H1 (cell line): Measurements from ENCODE around the gene OR52W1. TPM values are rescaled to one million over a fixed set of nuclear protein-coding genes. Genes with fewer than 3 reads are reported as not detected.

Source experiments
- CTCF ChIA-PET: fragments of 300-600 bp; sonication (Branson Sonifier 250); formaldehyde crosslinking; loops from one replicate; lab custom pipeline; 2021; ENCODE audit not compliant: partially characterized antibody; lab: Charles Lee
- POLR2A ChIA-PET: fragments of 300-600 bp; sonication (Branson Sonifier 250); formaldehyde crosslinking; loops from one replicate; lab custom pipeline; 2021; ENCODE audit warnings: inconsistent platforms; ENCODE audit not compliant: partially characterized antibody; lab: Charles Lee
- DNase-seq, 2 experiments: peaks; one replicate each; pipeline versions ENCODE4 v3.0.0 to v3.0.0-alpha.2; 2010 to 2022; ENCODE audit warnings: low spot score in 2 of 2, low read depth in 1 of 2, mixed read lengths in 1 of 2
- FAIRE-seq: peaks from 2 replicates; lab custom pipeline; 2011; peaks lifted over from hg19 to GRCh38; lab: Jason Lieb, UNC
- H2AFZ ChIP-seq: 2 replicates; pipeline ENCODE4 v1.8.1; 2012; ENCODE audit warnings: low read length, inconsistent platforms
- H2AK5ac ChIP-seq: 2 replicates; pipeline ENCODE4 v1.6.1; 2013; ENCODE audit warnings: low read depth, low read length
- H2BK120ac ChIP-seq: replicated peaks from 2 replicates; pipeline ENCODE3; 2013; ENCODE audit warnings: low read depth, low read length, inconsistent platforms
- H2BK12ac ChIP-seq: 2 replicates; pipeline ENCODE4 v1.6.1; 2013; ENCODE audit warnings: low read depth, low read length
- H2BK15ac ChIP-seq: 2 replicates; pipeline ENCODE4 v1.6.1; 2013; ENCODE audit warnings: low read length
- H2BK20ac ChIP-seq: 2 replicates; pipeline ENCODE4 v1.6.1; 2013; ENCODE audit warnings: low read length
- H2BK5ac ChIP-seq: 2 replicates; pipeline ENCODE4 v1.6.1; 2013; ENCODE audit warnings: low read depth, low read length
- H3K14ac ChIP-seq: 2 replicates; pipeline ENCODE4 v1.6.1; 2013; ENCODE audit warnings: inconsistent platforms; ENCODE audit not compliant: insufficient read length
- H3K18ac ChIP-seq: 2 replicates; pipeline ENCODE4 v1.6.1; 2013; ENCODE audit warnings: low read length; ENCODE audit errors: extremely low read depth
- H3K23ac ChIP-seq: 2 replicates; pipeline ENCODE4 v1.6.1; 2013; ENCODE audit warnings: inconsistent platforms; ENCODE audit not compliant: insufficient read length
- H3K23me2 ChIP-seq: 2 replicates; pipeline ENCODE4 v1.6.1; 2013; ENCODE audit warnings: low read depth, low read length
- H3K27ac ChIP-seq: 2 replicates; pipeline ENCODE4 v1.6.1; 2011; ENCODE audit warnings: low read depth, low read length, inconsistent platforms
- H3K27me3 ChIP-seq, 4 experiments: replicated peaks in 1 of 4; 1 replicate in 1 of 4; 2 replicates in 3 of 4; pipeline versions ENCODE4 v1.6.1 to v1.8.1; 2011 to 2013; ENCODE audit warnings: low read length in 3 of 4, mild to moderate bottlenecking in 3 of 4, inconsistent platforms in 2 of 4, mixed read lengths in 2 of 4, moderate library complexity in 1 of 4; ENCODE audit not compliant: control insufficient read depth in 3 of 4, insufficient read depth in 3 of 4; ENCODE audit errors: extremely low read depth in 1 of 4
- H3K36me3 ChIP-seq, 4 experiments: 2 replicates each; pipeline versions ENCODE4 v1.6.1 to v1.8.1; 2011 to 2013; ENCODE audit warnings: mild to moderate bottlenecking in 4 of 4, low read length in 3 of 4, moderate library complexity in 2 of 4, control low read depth in 1 of 4, inconsistent platforms in 1 of 4; ENCODE audit not compliant: insufficient read depth in 4 of 4, control insufficient read depth in 2 of 4
- H3K4ac ChIP-seq: replicated peaks from 2 replicates; pipeline ENCODE3; 2013; ENCODE audit warnings: low read length, low read depth, mixed read lengths, inconsistent platforms; ENCODE audit not compliant: insufficient read length
- H3K4me1 ChIP-seq, 4 experiments: replicated peaks in 1 of 4; 1 replicate in 1 of 4; 2 replicates in 3 of 4; pipeline versions ENCODE4 v1.6.1 to v1.8.1; 2011 to 2013; ENCODE audit warnings: low read length in 3 of 4, inconsistent platforms in 2 of 4, mixed read lengths in 1 of 4; ENCODE audit not compliant: insufficient read depth in 4 of 4, control insufficient read depth in 3 of 4
- H3K4me2 ChIP-seq, 2 experiments: 2 replicates each; pipeline versions ENCODE4 v1.6.1 to v1.8.1; 2011 to 2013; ENCODE audit warnings: low read depth in 2 of 2, low read length in 2 of 2, control low read depth in 1 of 2, inconsistent platforms in 1 of 2, mild to moderate bottlenecking in 1 of 2; ENCODE audit not compliant: insufficient read depth in 1 of 2
- H3K4me3 ChIP-seq, 4 experiments: fragments of 200-600, 300-600 bp in 1 of 4; sonication (generic), shearing (Covaris generic), sonication (Bioruptor Twin) in 1 of 4; 2 replicates each; pipeline versions ENCODE4 v1.5.1 to v1.8.1; 2011 to 2016; ENCODE audit warnings: low read length in 4 of 4, low read depth in 3 of 4, control low read depth in 2 of 4, inconsistent platforms in 2 of 4, mild to moderate bottlenecking in 2 of 4, mixed read lengths in 1 of 4, moderate library complexity in 1 of 4; ENCODE audit not compliant: insufficient read depth in 2 of 4; ENCODE audit errors: extremely low read depth in 1 of 4
- H3K56ac ChIP-seq: replicated peaks from 2 replicates; pipeline ENCODE3; 2013; ENCODE audit warnings: low read depth, mild to moderate bottlenecking, mixed read lengths, low read length, inconsistent platforms; ENCODE audit not compliant: insufficient read length
- H3K79me1 ChIP-seq: 2 replicates; pipeline ENCODE4 v1.6.1; 2013; ENCODE audit warnings: low read depth, low read length, control low read depth
- H3K79me2 ChIP-seq, 2 experiments: 2 replicates each; pipeline versions ENCODE4 v1.6.1 to v1.8.1; 2012 to 2013; ENCODE audit warnings: low read length in 2 of 2, mild to moderate bottlenecking in 2 of 2, inconsistent platforms in 1 of 2; ENCODE audit not compliant: insufficient read depth in 2 of 2, control insufficient read depth in 1 of 2
- H3K9ac ChIP-seq, 4 experiments: replicated peaks in 1 of 4; 1 replicate in 1 of 4; 2 replicates in 3 of 4; pipeline versions ENCODE4 v1.6.1 to v1.8.1; 2011 to 2013; ENCODE audit warnings: low read depth in 3 of 4, low read length in 3 of 4, control low read depth in 2 of 4, mild to moderate bottlenecking in 2 of 4, moderate library complexity in 2 of 4, inconsistent platforms in 1 of 4; ENCODE audit errors: extremely low read depth in 1 of 4
- H3K9me3 ChIP-seq, 2 experiments: 2 replicates each; pipeline versions ENCODE4 v1.6.1 to v1.8.1; 2012 to 2013; ENCODE audit warnings: mild to moderate bottlenecking in 2 of 2, moderate library complexity in 2 of 2, control low read depth in 1 of 2, inconsistent platforms in 1 of 2, low read depth in 1 of 2, low read length in 1 of 2, mixed read lengths in 1 of 2; ENCODE audit not compliant: insufficient read depth in 2 of 2
- H4K20me1 ChIP-seq, 2 experiments: replicated peaks in 1 of 2; 2 replicates each; pipeline versions ENCODE3 to v1.8.1; 2011 to 2013; ENCODE audit warnings: inconsistent platforms in 2 of 2, low read length in 2 of 2, mild to moderate bottlenecking in 1 of 2; ENCODE audit not compliant: insufficient read depth in 2 of 2, control insufficient read depth in 1 of 2
- H4K5ac ChIP-seq: 2 replicates; pipeline ENCODE4 v1.6.1; 2013; ENCODE audit warnings: low read length, low read depth, mixed read lengths, inconsistent platforms; ENCODE audit not compliant: insufficient read length
- H4K8ac ChIP-seq: 2 replicates; pipeline ENCODE4 v1.8.0; 2013; ENCODE audit warnings: mild to moderate bottlenecking, moderate library complexity, low read length, inconsistent platforms; ENCODE audit not compliant: insufficient read depth; ENCODE audit errors: extremely low read depth
- H4K91ac ChIP-seq: replicated peaks from 2 replicates; pipeline ENCODE3; 2013; ENCODE audit warnings: low read length, mixed read lengths, inconsistent platforms; ENCODE audit not compliant: insufficient read length
- BACH1 ChIP-seq: IDR thresholded peaks from 2 replicates; pipeline ENCODE4 v1.6.1; 2012; ENCODE audit warnings: low read length, improper control_type of control experiment
- EP300 ChIP-seq, 2 experiments: IDR thresholded peaks; 1 replicate in 1 of 2; 2 replicates in 1 of 2; pipeline ENCODE4 v1.6.1; 2011 to 2012; ENCODE audit warnings: low read depth in 2 of 2, low read length in 2 of 2, mild to moderate bottlenecking in 2 of 2, borderline replicate concordance in 1 of 2, inconsistent platforms in 1 of 2, moderate library complexity in 1 of 2
- KDM5A ChIP-seq: fragments of 200-600 bp; IDR thresholded peaks from 2 replicates; pipeline ENCODE4 v1.7.1; 2012; ENCODE audit warnings: mild to moderate bottlenecking, low read length, inconsistent platforms, mixed read lengths
- NRF1 ChIP-seq: IDR thresholded peaks from 2 replicates; pipeline ENCODE4 v1.6.1; 2011; ENCODE audit warnings: mild to moderate bottlenecking, low read depth, low read length, improper control_type of control experiment
- TAF7 ChIP-seq: optimal IDR thresholded peaks from 2 replicates; pipeline ENCODE3; 2011; ENCODE audit warnings: low read depth, mild to moderate bottlenecking, inconsistent platforms, low read length, moderate library complexity, borderline replicate concordance
- YY1 ChIP-seq: IDR thresholded peaks from 2 replicates; pipeline ENCODE4 v1.6.1; 2011; ENCODE audit warnings: low read depth, mild to moderate bottlenecking, low read length
- WGBS, 2 experiments: shearing (Covaris generic) in 1 of 2; methylation state at CpG; one replicate each; pipeline versions ENCODE4 v1.1.6 to v1.1.7; 2013 to 2015; ENCODE audit warnings: low lambda C conversion rate in 2 of 2, mixed read lengths in 2 of 2, inconsistent platforms in 1 of 2, low coverage in 1 of 2, missing lambda C conversion rate in 1 of 2; ENCODE audit not compliant: insufficient replicate concordance in 2 of 2, insufficient coverage in 1 of 2, insufficient read length in 1 of 2; ENCODE audit errors: extremely low coverage in 1 of 2, missing lambda C conversion rate in 1 of 2; 5-methylcytosine and 5-hydroxymethylcytosine counted together
- polyA plus RNA-seq, 7 experiments: library from polyadenylated mRNA; depleted of rRNA in 3 of 7; stranded (reverse) in 5 of 7; unstranded in 2 of 7; fragments of >200 nt in 5 of 7; fragments of 200-250 nt in 2 of 7; gene quantifications; 1 replicate in 5 of 7; 2 replicates in 1 of 7; 4 replicates in 1 of 7; pipeline versions ENCODE4 v1.2.1 to v1.2.3, GENCODE V29; 2011 to 2013; ENCODE audit warnings: missing spikeins in 2 of 7, mixed read lengths in 2 of 7
- total RNA-seq: library from RNA; stranded (reverse); fragmentation: NEBNext Ultra II Directional; extraction: Animal tissue kit (Norgen Biotek cat#: 25700); gene quantifications from 2 replicates; pipeline ENCODE4 v1.2.1, GENCODE V29; 2021

Gene OR52W1
- total and polyA plus RNA-seq, 2 of the 8 experiments (the other 6 are each of a cell fraction or from before 2014, with no cell fraction given) = not detected

DNA sequence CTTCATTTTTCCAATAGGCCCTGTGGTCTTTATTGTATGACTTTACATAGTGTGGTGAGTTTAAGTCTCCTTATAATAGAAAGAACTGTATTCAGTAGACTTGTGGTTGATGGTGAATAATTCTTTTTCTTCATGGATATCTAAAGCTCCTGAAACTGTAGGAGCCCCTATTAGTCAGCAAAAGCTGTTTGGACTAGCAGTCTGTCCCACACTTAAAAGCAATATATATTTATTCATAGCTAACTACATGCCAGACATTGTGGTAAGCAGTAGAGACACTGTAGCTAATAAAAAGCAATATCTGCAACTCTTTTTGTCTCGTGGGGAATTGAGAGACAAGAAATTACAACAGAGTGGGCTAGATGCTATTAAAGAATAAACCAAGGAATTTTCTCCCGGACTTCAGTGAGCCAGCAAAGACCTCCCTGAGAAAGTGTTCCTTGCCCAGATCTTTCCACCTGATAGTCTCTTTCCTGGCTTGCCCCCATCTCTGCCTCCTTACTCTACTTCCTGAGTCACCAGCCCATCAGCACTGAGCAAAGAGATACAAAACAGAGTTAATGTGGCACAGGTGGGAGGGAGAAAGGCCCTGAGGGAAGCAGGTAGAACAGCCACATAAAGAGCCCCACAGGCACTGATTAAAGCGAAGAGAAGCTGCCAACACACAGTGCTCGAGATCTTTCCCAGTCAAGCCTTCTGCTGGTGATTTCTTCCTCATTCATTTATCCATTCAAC, 1.4 kb upstream of the OR52W1 start:
- Histone ChIP-seq H3K23ac (no peak overlapping the region), H3K56ac (no peak overlapping the region), H3K4me2 (no peak overlapping the region), H2BK20ac (no peak overlapping the region), H3K18ac (no peak overlapping the region), H3K9ac (no peak overlapping the region), H3K14ac (no peak overlapping the region), H4K20me1 (no peaks in the 10 kb centered on the region), H2BK12ac (no peak overlapping the region), H3K4me3 (no peak overlapping the region), H3K4ac (no peak overlapping the region), H4K8ac (no peak overlapping the region), H3K4me1 (peaks cover 0 to 3% (median 1%) of the 10 kb centered on the region in 4 experiments; a peak in 2 of 7 replicates), H2BK120ac (no peak overlapping the region), H4K91ac (no peak overlapping the region), H3K27ac (no peak overlapping the region), H2AK5ac (no peak overlapping the region), H2BK5ac (no peak overlapping the region), H2BK15ac (no peak overlapping the region), H3K23me2 (no peaks in the 10 kb centered on the region), H4K5ac (no peak overlapping the region), H3K27me3 (no peaks in the 10 kb centered on the region), H3K9me3 (no peaks in the 10 kb centered on the region; a peak in 1 of 4 replicates), H3K79me2 (no peaks in the 10 kb centered on the region), H3K79me1 (no peaks in the 10 kb centered on the region), H3K36me3 (no peaks in the 10 kb centered on the region; a peak in 1 of 8 replicates), H2AFZ (no peak overlapping the region)
- whole genome bisulfite sequencing, 2 experiments = 78% methylated on average over 4 of the region's 4 CpGs; no CpG with 5 or more reads in 1 of the 2 experiments
- DNase-seq = no peak
- POLR2A ChIA-PET = no interaction called here
- no peak for FAIRE-seq
- CTCF ChIA-PET = interaction anchor here (0.6 to 1.2 kb wide), 3 partner anchors 31 to 53 kb away, joined by 3 read pairs; no protein-coding TSS in a partner anchor
- TF ChIP-seq TAF7 (no peak), YY1 (no peak), EP300 (IDR thresholded peaks at IDR 0.05; ENCODE audit: borderline replicate concordance in 1 of 2, low read depth in 2 of 2, low read length in 2 of 2) (no peak), KDM5A (no peak), BACH1 (no peak), NRF1 (no peak)
